Ovary (tissue), 9 donors: Measurements from ENCODE around the gene MSI2. TPM values are rescaled to one million over a fixed set of nuclear protein-coding genes. Genes with fewer than 3 reads are reported as not detected.

Experiments used
- DNase-seq, 5 donors: peaks; one replicate each; pipeline ENCODE4 v3.0.0-alpha.2; 2019 to 2020
- H3K27ac ChIP-seq, 2 donors: fragments of 200-600 bp; one replicate each; pipeline versions ENCODE4 v1.5.1 to v1.8.0; 2019 to 2022
- H3K27me3 ChIP-seq: fragments of 200-600 bp; one replicate; pipeline ENCODE4 v1.8.0; 2022
- H3K36me3 ChIP-seq: fragments of 200-600 bp; sonication (generic); one replicate; pipeline ENCODE4 v1.5.1; 2019
- H3K4me1 ChIP-seq: one replicate; pipeline ENCODE4 v1.8.1; 2013; ENCODE audit warnings: mild to moderate bottlenecking, moderate library complexity; ENCODE audit not compliant: insufficient read depth
- H3K4me3 ChIP-seq: fragments of 200-600 bp; sonication (generic); one replicate; pipeline ENCODE4 v1.5.1; 2017
- H3K9me3 ChIP-seq, 2 donors: fragments of 200-600 bp in 1 of 2; sonication (generic) in 1 of 2; one replicate each; pipeline versions ENCODE4 v1.5.1 to v1.8.1; 2013 to 2019; ENCODE audit warnings: mild to moderate bottlenecking in 1 of 2, moderate library complexity in 1 of 2
- CTCF ChIP-seq, 3 donors: fragments of 450-650 bp in 2 of 3; fragments of 200-600 bp in 1 of 3; IDR thresholded peaks; one replicate each; pipeline versions ENCODE4 v1.5.1 to v1.8.0; 2016 to 2022; ENCODE audit warnings: antibody characterized with exemption in 3 of 3, mild to moderate bottlenecking in 1 of 3
- EP300 ChIP-seq: sonication (generic); formaldehyde crosslinking; IDR thresholded peaks from one replicate; pipeline ENCODE4 v1.6.1; 2017; ENCODE audit warnings: antibody characterized with exemption
- POLR2A ChIP-seq: fragments of 450-650 bp; IDR thresholded peaks from one replicate; pipeline ENCODE4 v1.6.1; 2017; ENCODE audit warnings: antibody characterized with exemption, mild to moderate bottlenecking, moderate library complexity
- WGBS, 3 donors: extraction: QIAGEN DNeasy Blood & Tissue Kit in 1 of 3; methylation state at CpG; one replicate each; pipeline versions ENCODE4 v1.1.5 to v1.1.7; 2013 to 2017; 5-methylcytosine and 5-hydroxymethylcytosine counted together
- intact Hi-C, 4 donors: fragments of 100-400 bp; cut with DNase I; formaldehyde crosslinking; loops; one replicate each; pipeline versions ENCODE4 v1.11.0 to v1.15.1; 2022 to 2023
- polyA plus RNA-seq, 2 donors: library from polyadenylated mRNA; stranded (reverse); fragments of 200-250 nt in 1 of 2; fragments of 350-450 nt in 1 of 2; fragmentation: Illumina TruSeq in 1 of 2; extraction: RNeasy Lipid Tissue Mini Kit (QIAGEN cat#74804) in 1 of 2; gene quantifications; one replicate each; pipeline ENCODE4 v1.2.3, GENCODE V29; 2013 to 2014
- total RNA-seq, 7 donors: library from RNA; depleted of rRNA in 2 of 7; stranded (reverse); fragments of >200 nt in 2 of 7; fragmentation: NEBNext Ultra II Directional in 3 of 7; extraction: Animal tissue kit (Norgen Biotek cat#: 25700) in 3 of 7; gene quantifications; one replicate each; pipeline versions ENCODE4 v1.1.0 to v1.2.4, GENCODE V29; 2016 to 2023
- donor health status: DM: no; HTN: no; CAD: no; lungs with moderate emphysema.
- donor health status: DM: no; HTN: no; CAD: no.
- donor health status: Bipolar disorder and iron deficiency.
- donor health status: DM: yes; HTN: yes; CAD: no.
- donor health status: DM: no; HTN: no; CAD: no.
- donor health status: DM: yes; HTN: yes; CAD: no.

MSI2 gene
- total and polyA plus RNA-seq, 9 donors: 43.1 to 199 (median 120) TPM

- H3K4me3 ChIP-seq: no peak overlapping the region
- H3K9me3 ChIP-seq: no peaks in the 10 kb centered on the region
- 70 to 71% (median 70%) methylated on average over 6 of the region's 6 CpGs for WGBS, 3 donors
- no peak for TF ChIP-seq POLR2A
- no peaks in the 10 kb centered on the region for H3K36me3 ChIP-seq
- no peaks in the 10 kb centered on the region for H3K27me3 ChIP-seq
- intact Hi-C loops: no loop called here
- DNase-seq: no peak
- H3K4me1 ChIP-seq: peaks cover 34% of the 10 kb centered on the region
- H3K27ac ChIP-seq: peak overlapping the region in 1 of 2 donors; percentile 10
Observed at GRCh38 chr17:57366177-57366557, 109.8 kb downstream of the MSI2 start.

- TF ChIP-seq POLR2A (no peak), EP300 (no peak), CTCF (IDR thresholded peaks at IDR 0.05) (no peak)
- Histone ChIP-seq H3K36me3 (no peaks in the 10 kb centered on the region), H3K4me1 (peaks cover 34% of the 10 kb centered on the region), H3K27me3 (no peaks in the 10 kb centered on the region), H3K4me3 (no peak overlapping the region), H3K27ac (no peak overlapping the region), H3K9me3 (no peaks in the 10 kb centered on the region)
- no peak for DNase-seq
- WGBS, 3 donors: 43 to 51% (median 50%) methylated on average over 13 of the region's 13 CpGs
- intact Hi-C loops: no loop called here
Observed at GRCh38 chr17:57366558-57367351, 110.4 kb downstream of the MSI2 start.

- Histone ChIP-seq H3K4me3 (no peak overlapping the region), H3K4me1 (peaks cover 34% of the 10 kb centered on the region), H3K9me3 (no peaks in the 10 kb centered on the region), H3K27me3 (no peaks in the 10 kb centered on the region), H3K27ac (no peak overlapping the region), H3K36me3 (no peaks in the 10 kb centered on the region)
- 68 to 74% (median 71%) methylated on average over 6 of the region's 6 CpGs for WGBS, 3 donors
- intact Hi-C loops: no loop called here
- TF ChIP-seq CTCF (IDR thresholded peaks at IDR 0.05) (no peak), EP300 (no peak), POLR2A (no peak)
- no peak for DNase-seq
Observed at GRCh38 chr17:57368637-57369336, 112.5 kb downstream of the MSI2 start.

- Histone ChIP-seq H3K9me3 (no peaks in the 10 kb centered on the region), H3K4me3 (no peak overlapping the region), H3K27me3 (no peaks in the 10 kb centered on the region), H3K4me1 (peaks cover 33% of the 10 kb centered on the region), H3K27ac (peak overlapping the region in 1 of 2 donors; percentile 14), H3K36me3 (no peaks in the 10 kb centered on the region)
- DNase-seq: no peak
- intact Hi-C loops: no loop called here
- 46 to 49% (median 48%) methylated on average over 2 of the region's 2 CpGs for WGBS, 3 donors
- no peak for TF ChIP-seq CTCF (IDR thresholded peaks at IDR 0.05)
- no peak for TF ChIP-seq POLR2A
- no peak for TF ChIP-seq EP300
Observed at GRCh38 chr17:57369509-57369945, 113.2 kb downstream of the MSI2 start.
